CD4-positive, alpha-beta T cell (primary cell): Measurements from ENCODE around the gene SOHLH2. TPM values are rescaled to one million over a fixed set of nuclear protein-coding genes. Genes with fewer than 3 reads are reported as not detected.

Experiments used
- ATAC-seq: fragments of 200-7000 bp; cut with Tn5 transposase; one replicate; pipeline ENCODE4 v1.10.0; 2022; ENCODE audit warnings: mild to moderate bottlenecking; ENCODE audit not compliant: poor library complexity
- CTCF ChIA-PET: fragments of 350-600 bp; sonication (Branson Sonifier 250); formaldehyde crosslinking; loops from one replicate; lab custom pipeline; 2021; ENCODE audit warnings: antibody characterized with exemption, inconsistent platforms; lab: Charles Lee
- POLR2A ChIA-PET: fragments of 350-600 bp; sonication (Branson Sonifier 250); formaldehyde crosslinking; loops from one replicate; lab custom pipeline; 2021; ENCODE audit warnings: antibody characterized with exemption, inconsistent platforms; lab: Charles Lee
- DNase-seq, 14 experiments: peaks; one replicate each; pipeline ENCODE4 v3.0.0-alpha.2; 2013 to 2020; ENCODE audit warnings: mixed read lengths in 2 of 14
- H3K27ac ChIP-seq, 2 donors: one replicate each; pipeline versions ENCODE4 v1.5.1 to v1.7.0; 2013; ENCODE audit warnings: low read length in 2 of 2, low read depth in 1 of 2, mild to moderate bottlenecking in 1 of 2
- H3K27me3 ChIP-seq, 2 experiments: 1 replicate in 1 of 2; 2 replicates in 1 of 2; pipeline versions ENCODE4 v1.6.1 to v1.7.0; 2013; ENCODE audit warnings: low read length in 2 of 2, control low read depth in 1 of 2, mild to moderate bottlenecking in 1 of 2, moderate library complexity in 1 of 2; ENCODE audit not compliant: insufficient read depth in 2 of 2, control insufficient read depth in 1 of 2
- H3K36me3 ChIP-seq: one replicate; pipeline ENCODE4 v1.6.1; 2013; ENCODE audit warnings: low read length, control low read depth; ENCODE audit not compliant: insufficient read depth
- H3K4me1 ChIP-seq: one replicate; pipeline ENCODE4 v1.6.1; 2013; ENCODE audit warnings: low read length, control low read depth; ENCODE audit not compliant: insufficient read depth
- H3K4me3 ChIP-seq: one replicate; pipeline ENCODE4 v1.5.1; 2013; ENCODE audit warnings: mild to moderate bottlenecking, low read length, moderate library complexity
- H3K9me3 ChIP-seq, 2 experiments: 1 replicate in 1 of 2; 2 replicates in 1 of 2; pipeline versions ENCODE4 v1.6.1 to v1.7.0; 2013; ENCODE audit warnings: low read length in 2 of 2, mild to moderate bottlenecking in 2 of 2, control low read depth in 1 of 2, moderate library complexity in 1 of 2; ENCODE audit not compliant: control insufficient read depth in 1 of 2, insufficient read depth in 1 of 2
- H3K27ac Mint-ChIP-seq: one replicate; pipeline ENCODE4 v1.8.0; 2020; ENCODE audit warnings: mixed read lengths
- H3K27me3 Mint-ChIP-seq: one replicate; pipeline ENCODE4 v1.8.0; 2021; ENCODE audit warnings: mixed read lengths
- H3K36me3 Mint-ChIP-seq: one replicate; pipeline ENCODE4 v1.8.0; 2021; ENCODE audit warnings: low read depth, mixed read lengths
- H3K4me1 Mint-ChIP-seq: one replicate; pipeline ENCODE4 v1.8.0; 2021; ENCODE audit warnings: low read depth, mixed read lengths
- H3K4me3 Mint-ChIP-seq: one replicate; pipeline ENCODE4 v1.8.0; 2020; ENCODE audit warnings: mild to moderate bottlenecking, mixed read lengths
- H3K9me3 Mint-ChIP-seq: one replicate; pipeline ENCODE4 v1.8.0; 2020; ENCODE audit warnings: mixed read lengths
- CTCF ChIP-seq: fragments of 200-600 bp; IDR thresholded peaks from one replicate; pipeline ENCODE4 v1.8.0; 2022; ENCODE audit warnings: antibody characterized with exemption, mild to moderate bottlenecking
- intact Hi-C, 2 experiments: fragments of 100-400 bp; cut with DNase I in 1 of 2; cut with micrococcal nuclease in 1 of 2; formaldehyde crosslinking; loops; one replicate each; pipeline versions ENCODE4 v1.15.1 to v1.9.0; 2023 to 2025; cut with DNase I, micrococcal nuclease
- total RNA-seq, 174 experiments: library from RNA in 2 of 174; stranded (reverse) in 2 of 174; gene quantifications; one replicate each; pipeline ENCODE4 v1.2.3 and lab custom pipeline; 2021 to 2026

SOHLH2 gene
- total RNA-seq, 2 experiments from 2014 or later, result not detected

- Mint-ChIP-seq H3K9me3 (no peaks in the 10 kb centered on the region), H3K27ac (no peak overlapping the region), H3K4me1 (no peaks in the 10 kb centered on the region), H3K27me3 (peaks cover 16% of the 10 kb centered on the region), H3K36me3 (no peaks in the 10 kb centered on the region), H3K4me3 (no peak overlapping the region)
- no peak for TF ChIP-seq CTCF
- no peaks in the 10 kb centered on the region for H3K4me1 ChIP-seq
- intact Hi-C loops, result no loop called here
- DNase-seq (no peak), ATAC-seq (no peak)
- CTCF ChIA-PET, result no interaction called here
- no peak overlapping the region for H3K27ac ChIP-seq
- peaks cover 0 to 5% of the 10 kb centered on the region in 2 experiments for H3K9me3 ChIP-seq
- POLR2A ChIA-PET, result no interaction called here
- H3K4me3 ChIP-seq, result no peak overlapping the region
- H3K27me3 ChIP-seq, result no peaks in the 10 kb centered on the region
- H3K36me3 ChIP-seq, result no peaks in the 10 kb centered on the region
Measured at GRCh38 chr13:36124236-36124822, 90.0 kb downstream of the SOHLH2 start.

Other genes with a start within 250 kb of the SOHLH2 start
- gene DCLK1, start 83.2 kb downstream of the SOHLH2 start, total RNA-seq, result not detected
- not detected for gene CCDC169, start 83.3 kb upstream of the SOHLH2 start, total RNA-seq
- 10 to 100 TPM; 22.0 to 22.9 TPM for gene SPART, start 131.8 kb upstream of the SOHLH2 start, total RNA-seq
- not detected for gene CCNA1, start 217.9 kb upstream of the SOHLH2 start, total RNA-seq